AG09309 (cell line): Measurements from ENCODE around the gene RHBDD1.

Source experiments
- DNase-seq: peaks from one replicate; pipeline ENCODE4 v3.0.0-alpha.2; 2010; ENCODE audit warnings: low read depth
- H3K4me3 ChIP-seq: 2 replicates; pipeline ENCODE4 v1.5.1; 2011; ENCODE audit warnings: mild to moderate bottlenecking, low read depth, low read length, moderate library complexity; ENCODE audit not compliant: control insufficient read depth
- CTCF ChIP-seq: IDR thresholded peaks from 2 replicates; pipeline ENCODE4 v1.5.1; 2011; ENCODE audit warnings: mild to moderate bottlenecking, low read depth, low read length, inconsistent platforms; ENCODE audit not compliant: insufficient read depth, control insufficient read depth; ENCODE audit errors: missing control alignments

The RHBDD1 gene, protein sequence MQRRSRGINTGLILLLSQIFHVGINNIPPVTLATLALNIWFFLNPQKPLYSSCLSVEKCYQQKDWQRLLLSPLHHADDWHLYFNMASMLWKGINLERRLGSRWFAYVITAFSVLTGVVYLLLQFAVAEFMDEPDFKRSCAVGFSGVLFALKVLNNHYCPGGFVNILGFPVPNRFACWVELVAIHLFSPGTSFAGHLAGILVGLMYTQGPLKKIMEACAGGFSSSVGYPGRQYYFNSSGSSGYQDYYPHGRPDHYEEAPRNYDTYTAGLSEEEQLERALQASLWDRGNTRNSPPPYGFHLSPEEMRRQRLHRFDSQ

DNA sequence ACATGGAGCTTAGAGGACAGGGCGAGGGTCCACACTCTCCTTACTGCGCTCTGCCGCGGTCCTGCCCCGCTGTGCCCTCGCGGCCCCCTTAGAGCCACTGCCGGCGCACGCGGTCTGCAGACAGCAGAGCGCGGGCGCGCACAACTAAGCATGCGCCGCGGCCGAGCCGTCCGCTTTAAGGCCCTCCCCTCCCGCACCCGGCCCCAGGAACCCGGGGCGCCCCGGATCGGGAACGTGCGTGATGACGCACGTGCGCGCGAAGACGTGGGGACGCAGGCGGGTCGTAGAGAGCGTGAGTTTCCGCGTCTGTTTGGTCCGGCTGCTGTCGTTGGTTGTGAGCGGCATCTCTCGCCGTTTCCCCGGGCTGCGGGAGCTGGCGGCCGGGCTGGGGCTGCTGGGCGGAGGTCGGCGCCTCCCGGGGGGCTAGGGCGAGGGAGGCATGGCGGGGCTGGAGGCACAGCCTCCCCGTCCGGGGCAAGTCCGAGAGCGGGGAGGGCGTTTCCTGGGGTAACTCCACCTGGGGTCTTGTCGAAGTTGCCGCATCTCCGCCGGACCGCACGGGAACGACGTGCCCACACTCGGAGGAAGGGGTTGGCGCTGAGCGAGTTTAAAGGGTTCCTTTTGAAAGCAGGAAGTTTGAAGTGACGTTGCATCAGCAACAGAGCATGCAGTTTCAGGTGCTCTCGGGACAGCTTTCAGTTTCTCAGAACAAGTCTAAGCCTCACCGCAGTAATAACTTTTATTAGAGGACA lies at the start of gene RHBDD1:
TSS of gene RHBDD1 (plus strand) at position 259 of the 752 bp plus-strand sequence. CDS start 28,640 bp downstream, outside the sequence.
- no peak for TF ChIP-seq CTCF
- H3K4me3 ChIP-seq = peak within 1 kb of the TSS; percentile 74
- peak; percentile 71 for DNase-seq

DNA sequence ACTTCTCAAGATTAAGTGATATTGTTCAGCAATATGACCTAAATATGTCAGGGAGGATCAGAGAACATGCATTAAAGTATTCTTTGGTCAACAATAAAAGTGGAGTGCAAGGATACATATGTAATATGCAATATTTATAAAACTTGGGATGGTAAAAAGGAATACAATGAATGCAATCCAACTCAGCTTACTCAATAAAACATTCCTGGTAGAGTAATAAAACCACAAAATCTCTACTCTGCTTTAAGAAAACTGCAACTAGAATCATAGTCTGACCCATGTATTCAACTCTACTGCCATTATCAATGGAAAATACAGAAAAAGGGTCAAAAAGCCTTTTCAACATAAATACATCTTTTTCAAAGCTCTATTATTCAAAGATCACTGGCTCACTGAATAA lies 47.8 kb upstream of the RHBDD1 start:
- no peak overlapping the region for H3K4me3 ChIP-seq
- no peak for DNase-seq
- TF ChIP-seq CTCF = no peak

DNA sequence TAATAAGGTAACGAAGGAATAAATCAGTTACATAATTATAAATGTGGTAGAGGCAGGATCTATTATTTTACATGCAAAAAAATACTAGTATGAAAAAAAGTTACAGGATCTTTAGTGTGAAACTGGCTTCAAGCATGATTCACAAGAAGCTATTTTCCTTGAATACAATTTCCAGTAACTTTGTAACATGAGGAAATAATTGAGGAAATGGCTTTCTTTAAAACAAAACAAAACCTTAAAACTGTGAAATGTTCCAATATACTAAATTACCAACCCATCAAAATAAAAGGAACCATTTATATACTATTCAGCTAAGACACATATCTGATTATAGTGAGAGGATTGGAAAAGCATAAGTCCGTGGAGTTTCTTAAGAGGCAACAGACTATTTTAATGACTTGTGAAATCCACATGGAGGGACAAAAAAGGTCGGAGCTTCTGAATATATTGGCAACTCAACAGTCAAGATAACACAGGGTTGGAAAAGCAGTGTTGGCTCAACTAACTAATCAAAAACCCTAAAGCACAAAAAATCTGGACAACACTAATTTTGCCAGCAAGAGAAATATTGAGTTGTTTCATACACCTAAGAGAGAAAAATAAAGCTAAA lies 46.9 kb upstream of the RHBDD1 start:
- DNase-seq = no peak
- TF ChIP-seq CTCF = no peak
- no peak overlapping the region for H3K4me3 ChIP-seq

GRCh38 chr2:226790011-226790410 lies 45.8 kb upstream of the RHBDD1 start:
- no peak for DNase-seq
- no peak overlapping the region for H3K4me3 ChIP-seq
- no peak for TF ChIP-seq CTCF

DNA sequence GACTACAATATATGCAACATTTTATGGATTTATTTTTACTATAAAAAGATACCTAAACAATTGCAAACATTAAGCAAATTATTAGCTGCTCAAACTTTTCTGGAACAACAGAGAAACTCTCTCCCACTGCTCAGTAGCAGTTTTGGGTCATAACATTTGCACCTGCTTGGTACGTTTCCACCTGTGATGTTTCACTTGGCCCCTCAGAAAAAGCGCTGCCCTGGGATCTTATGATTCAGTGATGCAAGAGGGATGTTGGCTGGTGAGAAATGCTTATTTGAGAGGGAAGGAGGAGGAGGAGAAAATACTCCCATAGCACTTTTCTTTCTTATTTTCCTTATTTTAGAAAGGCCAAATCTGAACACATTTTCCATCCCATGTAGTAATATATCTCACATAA lies 45.4 kb upstream of the RHBDD1 start:
- DNase-seq = no peak
- H3K4me3 ChIP-seq = no peak overlapping the region
- no peak for TF ChIP-seq CTCF

DNA sequence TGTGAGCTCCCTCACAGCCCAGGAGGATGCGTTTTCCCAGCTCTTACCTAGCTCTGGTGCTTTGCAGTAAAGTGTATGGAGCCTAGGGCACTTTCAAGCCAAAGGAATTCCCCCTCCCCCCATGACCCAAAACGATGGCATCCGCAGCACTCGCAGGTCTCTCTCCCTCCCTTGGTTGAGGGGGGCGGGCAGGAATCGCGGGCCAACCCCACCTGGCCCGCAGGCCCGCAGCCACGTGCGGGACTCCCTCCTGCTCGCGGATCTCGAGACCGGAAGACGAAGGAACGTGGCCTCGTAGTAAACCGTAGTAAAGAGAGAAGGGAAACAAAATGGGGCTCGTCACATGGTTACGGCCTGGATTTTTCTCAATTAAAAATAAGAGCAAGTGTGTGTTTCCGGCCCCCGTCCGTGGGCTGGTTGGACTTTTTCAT lies 44.8 kb upstream of the RHBDD1 start:
- DNase-seq = no peak

More for the DNA sequence above, 44.8 kb upstream of the RHBDD1 start:
- peak overlapping the region; percentile 53 for H3K4me3 ChIP-seq
- TF ChIP-seq CTCF = no peak
